H1 (cell line): ENCODE results near the gene ATP9B.
"Not testable (repeated sequence)": the region's sequence is repeated elsewhere in the genome, so short reads cannot be mapped to it uniquely, and the experiment has no call there.

Experiments used
- CTCF ChIP-seq, 3 experiments: IDR thresholded peaks; 1 replicate in 2 of 3; 2 replicates in 1 of 3; pipeline versions ENCODE4 v1.5.1 to v1.6.1; 2011; ENCODE audit warnings: low read length in 3 of 3, mild to moderate bottlenecking in 3 of 3, inconsistent platforms in 2 of 3, low read depth in 1 of 3, moderate library complexity in 1 of 3; ENCODE audit not compliant: insufficient read depth in 1 of 3; ENCODE audit errors: control extremely low read depth in 1 of 3
- EP300 ChIP-seq, 2 experiments: IDR thresholded peaks; 1 replicate in 1 of 2; 2 replicates in 1 of 2; pipeline ENCODE4 v1.6.1; 2011 to 2012; ENCODE audit warnings: low read depth in 2 of 2, low read length in 2 of 2, mild to moderate bottlenecking in 2 of 2, borderline replicate concordance in 1 of 2, inconsistent platforms in 1 of 2, moderate library complexity in 1 of 2
- PHF8 ChIP-seq: fragments of 200-600 bp; sonication (generic); conservative IDR thresholded peaks from 2 replicates; pipeline ENCODE4 v1.7.1; 2012; ENCODE audit warnings: low read depth, mild to moderate bottlenecking, inconsistent platforms, low read length, moderate library complexity
- RAD21 ChIP-seq, 2 experiments: IDR thresholded peaks in 1 of 2; conservative IDR thresholded peaks in 1 of 2; 2 replicates each; pipeline ENCODE4 v1.6.1; 2011; ENCODE audit warnings: low read depth in 2 of 2, low read length in 2 of 2, improper control_type of control experiment in 1 of 2, inconsistent platforms in 1 of 2, mild to moderate bottlenecking in 1 of 2, moderate library complexity in 1 of 2
- SIN3A ChIP-seq, 2 experiments: IDR thresholded peaks in 1 of 2; conservative IDR thresholded peaks in 1 of 2; 2 replicates each; pipeline ENCODE4 v1.6.1; 2011 to 2012; ENCODE audit warnings: low read length in 2 of 2, improper control_type of control experiment in 1 of 2, low read depth in 1 of 2, mild to moderate bottlenecking in 1 of 2
- TEAD4 ChIP-seq: IDR thresholded peaks from 2 replicates; pipeline ENCODE4 v1.6.1; 2012; ENCODE audit warnings: low read depth, low read length, inconsistent platforms, mixed read lengths
- ZNF274 ChIP-seq: IDR thresholded peaks from 2 replicates; pipeline ENCODE4 v1.7.0; 2012; ENCODE audit warnings: low read length, borderline replicate concordance; ENCODE audit errors: extremely low read depth

DNA sequence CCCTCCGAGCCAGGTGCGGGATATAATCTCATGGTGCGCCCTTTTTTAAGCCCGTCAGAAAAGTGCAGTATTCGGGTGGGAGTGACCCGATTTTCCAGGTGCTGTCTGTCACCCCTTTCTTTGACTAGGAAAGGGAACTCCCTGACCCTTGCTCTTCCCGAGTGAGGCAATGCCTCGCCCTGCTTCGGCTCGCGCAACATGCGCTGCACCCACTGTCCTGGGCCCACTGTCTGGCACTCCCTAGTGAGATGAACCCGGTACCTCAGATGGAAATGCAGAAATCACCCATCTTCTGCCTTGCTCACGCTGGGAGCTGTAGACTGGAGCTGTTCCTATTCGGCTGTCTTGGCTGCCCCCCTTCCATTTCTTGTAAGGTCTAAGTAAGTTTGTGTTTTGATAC is 221.2 kb downstream of the ATP9B start:
- TF ChIP-seq CTCF (IDR thresholded peaks at IDR 0.05; ENCODE audit: control extremely low read depth in 1 of 3, insufficient read depth in 1 of 3, low read depth in 1 of 3, low read length in 3 of 3); TEAD4; ZNF274; RAD21 (IDR thresholded peaks at IDR 0.05 in 1 of 2, conservative IDR thresholded peaks at IDR 0.05 in 1 of 2; ENCODE audit: low read depth in 2 of 2, low read length in 2 of 2); EP300 (IDR thresholded peaks at IDR 0.05; ENCODE audit: borderline replicate concordance in 1 of 2, low read depth in 2 of 2, low read length in 2 of 2); SIN3A (conservative IDR thresholded peaks at IDR 0.05 in 1 of 2, IDR thresholded peaks at IDR 0.05 in 1 of 2; ENCODE audit: low read depth in 1 of 2, low read length in 2 of 2); PHF8: not testable (repeated sequence)
